HepG2 (cell line): Measurements from ENCODE around the gene ADRM1. TPM values are rescaled to one million over a fixed set of nuclear protein-coding genes. Genes with fewer than 3 reads are reported as not detected.
A peak's percentile ranks its signal among the peaks of the same experiment; 100 is the strongest.

Experiments
- ATAC-seq: fragments of 200-7000 bp; cut with Tn5 transposase; 3 replicates; pipeline ENCODE4 v1.9.1; 2020; ENCODE audit warnings: mild to moderate bottlenecking, moderate library complexity
- BruUV-seq: library from RNA; stranded (reverse); fragments of 400-500 nt; replicated peaks from 2 replicates; lab custom pipeline; 2021; lab: Mats Ljungman, UMichigan
- CTCF ChIA-PET: fragments of 300-600 bp; formaldehyde crosslinking; extraction: SDS; loops from one replicate; lab custom pipeline; 2021; ENCODE audit warnings: low total read pairs, inconsistent platforms, low intra/inter-chr PET ratio; lab: Yijun Ruan, JAX
- POLR2A ChIA-PET: fragments of 350-600 bp; sonication (Branson Sonifier 250); formaldehyde crosslinking; loops from one replicate; lab custom pipeline; 2020; ENCODE audit warnings: antibody characterized with exemption, inconsistent platforms; lab: Yijun Ruan, JAX
- DNase-seq: peaks from one replicate; pipeline ENCODE4 v3.0.0-alpha.2; 2015; ENCODE audit warnings: low spot score
- FAIRE-seq: peaks from 3 replicates; lab custom pipeline; 2011; peaks lifted over from hg19 to GRCh38; lab: Jason Lieb, UNC
- H2AFZ ChIP-seq: one replicate; pipeline ENCODE4 v1.6.1; 2011; ENCODE audit warnings: low read length, inconsistent platforms
- H3K27ac ChIP-seq: fragments of 300-600 bp; 3 replicates; pipeline ENCODE4 v1.8.0; 2011; ENCODE audit warnings: mixed run types, mild to moderate bottlenecking, mixed read lengths, low read length, inconsistent platforms; ENCODE audit not compliant: insufficient read depth; ENCODE audit errors: extremely low read length
- H3K27me3 ChIP-seq, 2 experiments: fragments of 200-600 bp in 1 of 2; 2 replicates in 1 of 2; 3 replicates in 1 of 2; pipeline versions ENCODE4 v1.6.0 to v1.8.0; 2011; ENCODE audit warnings: low read length in 2 of 2, mild to moderate bottlenecking in 2 of 2, moderate library complexity in 2 of 2, inconsistent platforms in 1 of 2; ENCODE audit not compliant: insufficient read depth in 2 of 2, control insufficient read depth in 1 of 2
- H3K36me3 ChIP-seq, 2 experiments: fragments of 200-600 bp in 1 of 2; replicated peaks in 1 of 2; 2 replicates in 1 of 2; 3 replicates in 1 of 2; pipeline versions ENCODE4 v1.5.1 to v1.8.0; 2011; ENCODE audit warnings: low read length in 2 of 2, inconsistent platforms in 1 of 2; ENCODE audit not compliant: insufficient read depth in 2 of 2, control insufficient read depth in 1 of 2
- H3K4me1 ChIP-seq: 2 replicates; pipeline ENCODE4 v1.5.1; 2012; ENCODE audit warnings: low read length, inconsistent platforms; ENCODE audit not compliant: insufficient read depth
- H3K4me2 ChIP-seq: 2 replicates; pipeline ENCODE4 v1.6.0; 2011; ENCODE audit warnings: low read depth, low read length, inconsistent platforms
- H3K4me3 ChIP-seq, 3 experiments: fragments of 200-600 bp in 1 of 3; sonication (generic), shearing (Covaris generic) in 1 of 3; replicated peaks in 1 of 3; 2 replicates each; pipeline ENCODE4 v1.5.1; 2011 to 2016; ENCODE audit warnings: low read length in 3 of 3, inconsistent platforms in 2 of 3, low read depth in 2 of 3, mild to moderate bottlenecking in 2 of 3, control low read depth in 1 of 3, mixed read lengths in 1 of 3; ENCODE audit not compliant: insufficient read depth in 1 of 3
- H3K79me2 ChIP-seq: one replicate; pipeline ENCODE4 v1.6.1; 2011; ENCODE audit warnings: low read length, inconsistent platforms; ENCODE audit not compliant: insufficient read depth
- H3K9ac ChIP-seq: 2 replicates; pipeline ENCODE4 v1.6.0; 2011; ENCODE audit warnings: mild to moderate bottlenecking, low read depth, low read length, inconsistent platforms; ENCODE audit not compliant: insufficient read depth
- H3K9me3 ChIP-seq: 2 replicates; pipeline ENCODE4 v1.5.1; 2012; ENCODE audit warnings: mild to moderate bottlenecking, low read length
- H4K20me1 ChIP-seq: 2 replicates; pipeline ENCODE4 v1.6.0; 2011; ENCODE audit warnings: inconsistent platforms, mild to moderate bottlenecking, low read length, moderate library complexity; ENCODE audit not compliant: insufficient read depth
- ARHGAP35 ChIP-seq: sonication (generic); formaldehyde crosslinking; IDR thresholded peaks from 2 replicates; pipeline ENCODE4 v1.9.0; 2022; ENCODE audit warnings: mild to moderate bottlenecking, inconsistent platforms, moderate library complexity, missing genetic modification reagents, borderline replicate concordance
- BATF2 ChIP-seq: sonication (generic); formaldehyde crosslinking; IDR thresholded peaks from 2 replicates; pipeline ENCODE4 v1.8.0; 2022; ENCODE audit warnings: mild to moderate bottlenecking, missing genetic modification reagents, moderate library complexity
- CAMTA2 ChIP-seq: sonication (generic); formaldehyde crosslinking; IDR thresholded peaks from 2 replicates; pipeline ENCODE4 v1.4.0; 2020; ENCODE audit warnings: mild to moderate bottlenecking, missing genetic modification reagents, borderline replicate concordance
- DNMT1 ChIP-seq: sonication (generic); formaldehyde crosslinking; IDR thresholded peaks from 2 replicates; pipeline ENCODE4 v1.5.1; 2020; ENCODE audit warnings: mild to moderate bottlenecking, missing genetic modification reagents
- EP300 ChIP-seq, 3 experiments: sonication (generic) in 1 of 3; formaldehyde crosslinking in 1 of 3; IDR thresholded peaks; 2 replicates each; pipeline versions ENCODE4 v1.5.1 to v1.6.1; 2011 to 2020; ENCODE audit warnings: low read depth in 2 of 3, low read length in 2 of 3, borderline replicate concordance in 1 of 3, improper control_type of control experiment in 1 of 3, mild to moderate bottlenecking in 1 of 3, missing genetic modification reagents in 1 of 3, moderate library complexity in 1 of 3
- HNRNPL ChIP-seq: fragments of 200-400 bp; formaldehyde crosslinking; IDR thresholded peaks from 2 replicates; pipeline ENCODE4 v1.6.1; 2017; ENCODE audit warnings: mild to moderate bottlenecking, low read depth, low read length
- KMT2A ChIP-seq: sonication (generic); formaldehyde crosslinking; IDR thresholded peaks from 2 replicates; pipeline ENCODE4 v1.4.0; 2020; ENCODE audit warnings: missing genetic modification reagents
- MBNL3 ChIP-seq: fragments of 250-450 bp; sonication (Bioruptor Pico); conservative IDR thresholded peaks from 2 replicates; pipeline ENCODE4 v1.8.0; 2022; ENCODE audit warnings: mild to moderate bottlenecking, inconsistent platforms
- REXO4 ChIP-seq: sonication (generic); formaldehyde crosslinking; IDR thresholded peaks from 2 replicates; pipeline ENCODE4 v1.8.0; 2022; ENCODE audit warnings: missing genetic modification reagents, mild to moderate bottlenecking, borderline replicate concordance
- ZFP82 ChIP-seq: sonication (generic); formaldehyde crosslinking; IDR thresholded peaks from 2 replicates; pipeline ENCODE4 v1.5.1; 2020; ENCODE audit warnings: mild to moderate bottlenecking, missing genetic modification reagents, borderline replicate concordance
- ZNF335 ChIP-seq: sonication (generic); formaldehyde crosslinking; IDR thresholded peaks from 2 replicates; pipeline ENCODE4 v1.4.0; 2020; ENCODE audit warnings: missing genetic modification reagents
- ZNF652 ChIP-seq: IDR thresholded peaks from 2 replicates; pipeline ENCODE4 v1.6.1; 2016; ENCODE audit warnings: low read depth, borderline replicate concordance
- WGBS: methylation state at CpG from one replicate; pipeline ENCODE4 v1.1.6; 2017; ENCODE audit warnings: low lambda C conversion rate; 5-methylcytosine and 5-hydroxymethylcytosine counted together
- in situ Hi-C: cut with HindIII; loops from 2 replicates; pipeline ENCODE4 v1.10.0; 2017; ENCODE audit warnings: low pct_unique_long_range_greater_than_20kb; ENCODE audit not compliant: extremely low pct_ligation_motif_present
- intact Hi-C: fragments of 100-400 bp; cut with micrococcal nuclease; formaldehyde crosslinking; loops from one replicate; pipeline ENCODE4 v1.10.0; 2022; ENCODE audit not compliant: unreplicated experiment
- polyA plus RNA-seq, 8 experiments: library from polyadenylated mRNA; depleted of rRNA in 3 of 8; stranded (reverse) in 7 of 8; unstranded in 1 of 8; fragments of >200 nt; fragmentation: Illumina TruSeq in 4 of 8; extraction: Trizol in 4 of 8; gene quantifications; 2 replicates each; pipeline versions ENCODE4 v1.2.1 to v1.2.3, GENCODE V29; 2011 to 2016; ENCODE audit warnings: low read depth in 4 of 8, missing spikeins in 1 of 8, mixed read lengths in 1 of 8; ENCODE audit not compliant: insufficient read depth in 1 of 8
- total RNA-seq, 5 experiments: library from RNA; depleted of rRNA; stranded (reverse); fragments of >200 nt; fragmentation: Illumina TruSeq; extraction: Trizol; gene quantifications; 2 replicates each; pipeline ENCODE4 v1.2.3, GENCODE V29; 2016; ENCODE audit warnings: low read depth in 1 of 5
- TF ChIP-seq, protein P1 (sequence below): sonication (generic); formaldehyde crosslinking; IDR thresholded peaks from 2 replicates; pipeline ENCODE4; 2020; ENCODE audit warnings: missing genetic modification reagents, mild to moderate bottlenecking, borderline replicate concordance
- TF ChIP-seq, protein P2 (sequence below): sonication (generic); formaldehyde crosslinking; IDR thresholded peaks from 2 replicates; pipeline ENCODE4 v1.9.0; 2022; ENCODE audit warnings: low read depth, missing genetic modification reagents

The ADRM1 gene
- total and polyA plus RNA-seq, 2 of the 13 experiments (the other 11 are each of a cell fraction or from before 2014, with no cell fraction given) = 92.9 to 154 TPM

DNA sequence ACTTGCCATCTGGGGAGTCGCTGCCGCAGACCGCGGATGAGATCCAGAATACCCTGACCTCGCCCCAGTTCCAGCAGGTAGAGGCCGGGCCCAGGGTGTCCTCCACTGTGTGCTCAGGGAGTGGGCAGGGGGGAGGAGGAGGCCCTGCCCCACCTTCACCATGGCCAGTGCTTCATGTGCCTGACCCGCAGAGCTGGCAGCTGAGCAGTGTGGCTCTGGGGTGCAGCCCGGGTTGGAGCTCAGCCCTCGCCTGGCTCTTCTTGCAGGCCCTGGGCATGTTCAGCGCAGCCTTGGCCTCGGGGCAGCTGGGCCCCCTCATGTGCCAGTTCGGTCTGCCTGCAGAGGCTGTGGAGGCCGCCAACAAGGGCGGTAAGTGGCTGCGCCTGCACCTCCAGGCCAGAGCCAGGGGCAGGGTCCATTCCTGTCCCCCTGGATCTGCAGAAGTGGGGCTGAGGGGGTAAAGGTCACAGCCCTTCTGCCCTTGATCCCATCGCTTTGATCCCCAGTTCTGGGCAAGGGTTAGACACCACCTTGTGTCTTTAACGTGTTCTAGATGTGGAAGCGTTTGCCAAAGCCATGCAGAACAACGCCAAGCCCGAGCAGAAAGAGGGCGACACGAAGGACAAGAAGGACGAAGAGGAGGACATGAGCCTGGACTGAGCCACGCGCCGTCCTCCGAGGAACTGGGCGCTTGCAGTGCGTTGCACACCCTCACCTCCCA, 5.5 kb downstream of the ADRM1 start (continued):
- no peak for TF ChIP-seq BATF2 (CRISPR knock-in tag)
- TF ChIP-seq REXO4 (CRISPR knock-in tag) = no peak
- no peak for TF ChIP-seq EP300 (IDR thresholded peaks at IDR 0.05; ENCODE audit: low read depth in 2 of 2, low read length in 2 of 2)
- TF ChIP-seq EP300 (CRISPR knock-in tag; IDR thresholded peaks at IDR 0.05; ENCODE audit: borderline replicate concordance) = no peak
- TF ChIP-seq DNMT1 (CRISPR knock-in tag) = peak; percentile 74; the same call in 1 of the 2 replicates
- TF ChIP-seq HNRNPL = 0 out of 2 replicates have a peak, but pooled peaks have one; percentile 73

DNA sequence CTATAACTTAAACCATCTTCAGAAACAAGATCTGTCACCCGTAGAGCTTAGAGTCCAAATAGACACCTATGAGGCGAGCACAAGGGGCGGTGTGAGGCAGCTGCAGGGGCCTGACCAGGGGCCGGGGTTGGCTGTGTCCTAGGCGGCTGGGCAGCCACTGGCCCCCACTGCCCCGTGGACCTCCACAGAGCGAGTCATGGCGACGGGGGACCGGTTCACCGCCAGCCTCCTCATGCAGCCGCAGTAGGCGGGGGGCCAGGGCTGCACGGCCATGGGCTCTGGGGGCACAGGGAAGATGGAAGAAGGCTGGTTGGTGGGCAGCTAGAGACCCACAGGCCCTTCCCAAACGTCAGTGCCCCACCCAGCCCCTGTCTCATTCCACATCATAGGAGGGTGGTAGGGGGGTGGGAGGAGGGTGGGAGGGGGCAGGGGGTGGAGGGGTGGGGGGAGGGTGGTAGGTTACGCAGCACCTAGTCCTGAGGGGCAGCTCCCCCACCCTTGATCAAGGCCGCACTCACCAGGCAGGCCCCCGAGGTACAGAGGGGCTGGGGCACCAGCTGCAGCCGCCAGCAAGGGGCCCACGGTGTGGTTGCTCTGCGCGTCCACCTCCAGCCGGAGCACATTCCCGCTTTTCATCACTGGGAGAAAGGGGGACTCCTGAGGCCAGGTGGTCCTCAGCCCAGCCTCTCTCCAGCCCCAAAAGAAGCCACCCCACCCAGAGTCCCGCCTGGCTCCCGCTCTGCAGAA, 6.6 kb downstream of the ADRM1 start:
- H3K9me3 ChIP-seq = no peaks in the 10 kb centered on the region
- ATAC-seq = no peak
- H3K4me3 ChIP-seq = no peak overlapping the region
- intact Hi-C loops (no loop called here), in situ Hi-C loops (no loop called here)
- no peak overlapping the region for H3K9ac ChIP-seq
- DNase-seq = no peak
- CTCF ChIA-PET = no interaction called here
- H4K20me1 ChIP-seq = peaks cover 13% of the 10 kb centered on the region
- no peak overlapping the region for H2AFZ ChIP-seq
- no peaks in the 10 kb centered on the region for H3K27me3 ChIP-seq
- no peak overlapping the region for H3K4me2 ChIP-seq
- H3K4me1 ChIP-seq = peaks cover 27% of the 10 kb centered on the region
- H3K27ac ChIP-seq = no peak overlapping the region
- 96% methylated on average over 26 of the region's 26 CpGs for WGBS
- BruUV-seq = TSS peak; percentile 44
- POLR2A ChIA-PET = interaction anchor here (1.2 to 8.3 kb wide), 2 partner anchors 58 to 66 kb away, joined by 4 to 187 read pairs; partner anchors contain the start of gene LAMA5
- no peak for FAIRE-seq
- H3K36me3 ChIP-seq = peaks cover 59 to 95% of the 10 kb centered on the region in 2 experiments
- H3K79me2 ChIP-seq = peaks cover 19% of the 10 kb centered on the region
- TF ChIP-seq ARHGAP35 (CRISPR knock-in tag) = no peak
- TF ChIP-seq KMT2A = no peak
- no peak for TF ChIP-seq ZNF652
- TF ChIP-seq, protein P1, sequence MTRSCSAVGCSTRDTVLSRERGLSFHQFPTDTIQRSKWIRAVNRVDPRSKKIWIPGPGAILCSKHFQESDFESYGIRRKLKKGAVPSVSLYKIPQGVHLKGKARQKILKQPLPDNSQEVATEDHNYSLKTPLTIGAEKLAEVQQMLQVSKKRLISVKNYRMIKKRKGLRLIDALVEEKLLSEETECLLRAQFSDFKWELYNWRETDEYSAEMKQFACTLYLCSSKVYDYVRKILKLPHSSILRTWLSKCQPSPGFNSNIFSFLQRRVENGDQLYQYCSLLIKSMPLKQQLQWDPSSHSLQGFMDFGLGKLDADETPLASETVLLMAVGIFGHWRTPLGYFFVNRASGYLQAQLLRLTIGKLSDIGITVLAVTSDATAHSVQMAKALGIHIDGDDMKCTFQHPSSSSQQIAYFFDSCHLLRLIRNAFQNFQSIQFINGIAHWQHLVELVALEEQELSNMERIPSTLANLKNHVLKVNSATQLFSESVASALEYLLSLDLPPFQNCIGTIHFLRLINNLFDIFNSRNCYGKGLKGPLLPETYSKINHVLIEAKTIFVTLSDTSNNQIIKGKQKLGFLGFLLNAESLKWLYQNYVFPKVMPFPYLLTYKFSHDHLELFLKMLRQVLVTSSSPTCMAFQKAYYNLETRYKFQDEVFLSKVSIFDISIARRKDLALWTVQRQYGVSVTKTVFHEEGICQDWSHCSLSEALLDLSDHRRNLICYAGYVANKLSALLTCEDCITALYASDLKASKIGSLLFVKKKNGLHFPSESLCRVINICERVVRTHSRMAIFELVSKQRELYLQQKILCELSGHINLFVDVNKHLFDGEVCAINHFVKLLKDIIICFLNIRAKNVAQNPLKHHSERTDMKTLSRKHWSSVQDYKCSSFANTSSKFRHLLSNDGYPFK (CRISPR knock-in tag) = no peak
- TF ChIP-seq ZFP82 = no peak
- TF ChIP-seq, protein P2, sequence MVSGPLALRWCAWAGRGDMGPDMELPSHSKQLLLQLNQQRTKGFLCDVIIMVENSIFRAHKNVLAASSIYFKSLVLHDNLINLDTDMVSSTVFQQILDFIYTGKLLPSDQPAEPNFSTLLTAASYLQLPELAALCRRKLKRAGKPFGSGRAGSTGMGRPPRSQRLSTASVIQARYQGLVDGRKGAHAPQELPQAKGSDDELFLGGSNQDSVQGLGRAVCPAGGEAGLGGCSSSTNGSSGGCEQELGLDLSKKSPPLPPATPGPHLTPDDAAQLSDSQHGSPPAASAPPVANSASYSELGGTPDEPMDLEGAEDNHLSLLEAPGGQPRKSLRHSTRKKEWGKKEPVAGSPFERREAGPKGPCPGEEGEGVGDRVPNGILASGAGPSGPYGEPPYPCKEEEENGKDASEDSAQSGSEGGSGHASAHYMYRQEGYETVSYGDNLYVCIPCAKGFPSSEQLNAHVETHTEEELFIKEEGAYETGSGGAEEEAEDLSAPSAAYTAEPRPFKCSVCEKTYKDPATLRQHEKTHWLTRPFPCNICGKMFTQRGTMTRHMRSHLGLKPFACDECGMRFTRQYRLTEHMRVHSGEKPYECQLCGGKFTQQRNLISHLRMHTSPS = no peak
- TF ChIP-seq CAMTA2 (CRISPR knock-in tag) = no peak
- no peak for TF ChIP-seq MBNL3 (CRISPR knock-in tag)
- no peak for TF ChIP-seq ZNF335
